ENCODE data around the gene HMMR.
"Not testable (repeated sequence)": the region's sequence is repeated elsewhere in the genome, so short reads cannot be mapped to it uniquely, and the experiment has no call there.

Gene HMMR

GRCh38 chr5:163508753-163509152 lies 48.3 kb downstream of the HMMR start:
- Mint-ChIP-seq H3K4me1 (ENCODE audit: low read depth) (peaks cover 65% of the 10 kb centered on the region), H3K36me3 (ENCODE audit: low read depth) (peaks cover 28% of the 10 kb centered on the region), H3K9me3 (no peaks in the 10 kb centered on the region), H3K27ac (peak overlapping the region; percentile 98), H3K4me3 (peak overlapping the region; percentile 98), H3K27me3 (no peaks in the 10 kb centered on the region)

GRCh38 chr5:163509291-163509951 lies 49.0 kb downstream of the HMMR start:
- H3K27ac Mint-ChIP-seq: peak overlapping the region; percentile 98
- H3K9me3 Mint-ChIP-seq: no peaks in the 10 kb centered on the region
- H3K36me3 Mint-ChIP-seq (ENCODE audit: low read depth): peaks cover 30% of the 10 kb centered on the region
- H3K4me1 Mint-ChIP-seq (ENCODE audit: low read depth): peaks cover 64% of the 10 kb centered on the region
- no peaks in the 10 kb centered on the region for H3K27me3 Mint-ChIP-seq
- H3K4me3 Mint-ChIP-seq: peak overlapping the region; percentile 98

GRCh38 chr5:163512526-163512925 lies 52.1 kb downstream of the HMMR start:
- Mint-ChIP-seq H3K4me3 (no peak overlapping the region), H3K4me1 (ENCODE audit: low read depth) (peaks cover 61% of the 10 kb centered on the region), H3K27ac (peak overlapping the region; percentile 61), H3K36me3 (ENCODE audit: low read depth) (peaks cover 47% of the 10 kb centered on the region), H3K9me3 (no peaks in the 10 kb centered on the region), H3K27me3 (no peaks in the 10 kb centered on the region)

- Mint-ChIP-seq H3K27ac (no peak overlapping the region), H3K27me3 (no peaks in the 10 kb centered on the region), H3K36me3 (ENCODE audit: low read depth) (peaks cover 27% of the 10 kb centered on the region), H3K9me3 (peaks cover 8% of the 10 kb centered on the region), H3K4me3 (no peak overlapping the region), H3K4me1 (ENCODE audit: low read depth) (peaks cover 11% of the 10 kb centered on the region)
Measured at GRCh38 chr5:163525096-163525495, 64.7 kb downstream of the HMMR start.

- peaks cover 7% of the 10 kb centered on the region for H3K27me3 Mint-ChIP-seq
- H3K36me3 Mint-ChIP-seq (ENCODE audit: low read depth): peaks cover 6% of the 10 kb centered on the region
- no peak overlapping the region for H3K27ac Mint-ChIP-seq
- peaks cover 9% of the 10 kb centered on the region for H3K4me1 Mint-ChIP-seq (ENCODE audit: low read depth)
- peaks cover 8% of the 10 kb centered on the region for H3K9me3 Mint-ChIP-seq
- no peak overlapping the region for H3K4me3 Mint-ChIP-seq
Measured at GRCh38 chr5:163529698-163530097, 69.3 kb downstream of the HMMR start.

GRCh38 chr5:163531272-163531671 lies 70.8 kb downstream of the HMMR start:
- Mint-ChIP-seq H3K27me3 (peaks cover 11% of the 10 kb centered on the region), H3K36me3 (ENCODE audit: low read depth) (no peaks in the 10 kb centered on the region), H3K9me3 (no peaks in the 10 kb centered on the region), H3K27ac (no peak overlapping the region), H3K4me3 (no peak overlapping the region), H3K4me1 (ENCODE audit: low read depth) (peaks cover 4% of the 10 kb centered on the region)

GRCh38 chr5:163532171-163533084 lies 72.0 kb downstream of the HMMR start:
- no peak overlapping the region for H3K27ac Mint-ChIP-seq
- no peaks in the 10 kb centered on the region for H3K9me3 Mint-ChIP-seq
- no peak overlapping the region for H3K4me3 Mint-ChIP-seq
- peaks cover 4% of the 10 kb centered on the region for H3K4me1 Mint-ChIP-seq (ENCODE audit: low read depth)
- no peaks in the 10 kb centered on the region for H3K36me3 Mint-ChIP-seq (ENCODE audit: low read depth)
- peaks cover 11% of the 10 kb centered on the region for H3K27me3 Mint-ChIP-seq

- no peaks in the 10 kb centered on the region for H3K36me3 Mint-ChIP-seq (ENCODE audit: low read depth)
Measured at GRCh38 chr5:163533223-163533622, 72.8 kb downstream of the HMMR start.

GRCh38 chr5:163534492-163535094 lies 74.2 kb downstream of the HMMR start:
- H3K36me3 Mint-ChIP-seq (ENCODE audit: low read depth): no peaks in the 10 kb centered on the region
- no peak overlapping the region for H3K4me3 Mint-ChIP-seq
- H3K27me3 Mint-ChIP-seq: peaks cover 16% of the 10 kb centered on the region
- no peak overlapping the region for H3K27ac Mint-ChIP-seq
- H3K4me1 Mint-ChIP-seq (ENCODE audit: low read depth): peaks cover 4% of the 10 kb centered on the region
- H3K9me3 Mint-ChIP-seq: no peaks in the 10 kb centered on the region

More at GRCh38 chr5:163533223-163533622, 72.8 kb downstream of the HMMR start:
- H3K27me3 Mint-ChIP-seq: peaks cover 11% of the 10 kb centered on the region
- no peak overlapping the region for H3K4me3 Mint-ChIP-seq
- peaks cover 4% of the 10 kb centered on the region for H3K4me1 Mint-ChIP-seq (ENCODE audit: low read depth)
- H3K27ac Mint-ChIP-seq: no peak overlapping the region
- no peaks in the 10 kb centered on the region for H3K9me3 Mint-ChIP-seq

GRCh38 chr5:163535290-163535689 lies 74.9 kb downstream of the HMMR start:
- Mint-ChIP-seq H3K9me3 (no peaks in the 10 kb centered on the region), H3K4me3 (no peak overlapping the region), H3K4me1 (ENCODE audit: low read depth) (peaks cover 4% of the 10 kb centered on the region), H3K27me3 (peaks cover 16% of the 10 kb centered on the region), H3K27ac (no peak overlapping the region), H3K36me3 (ENCODE audit: low read depth) (no peaks in the 10 kb centered on the region)

- not testable (repeated sequence) for H3K4me1 Mint-ChIP-seq (ENCODE audit: low read depth); H3K4me3 Mint-ChIP-seq; H3K9me3 Mint-ChIP-seq; H3K36me3 Mint-ChIP-seq (ENCODE audit: low read depth); H3K27ac Mint-ChIP-seq
- peaks cover 19% of the 10 kb centered on the region for H3K27me3 Mint-ChIP-seq
Measured at GRCh38 chr5:163536442-163536841, 76.0 kb downstream of the HMMR start.

- H3K4me3 Mint-ChIP-seq: no peak overlapping the region
- H3K4me1 Mint-ChIP-seq (ENCODE audit: low read depth): no peaks in the 10 kb centered on the region
- no peak overlapping the region for H3K27ac Mint-ChIP-seq
- H3K36me3 Mint-ChIP-seq (ENCODE audit: low read depth): no peaks in the 10 kb centered on the region
- H3K27me3 Mint-ChIP-seq: peaks cover 11% of the 10 kb centered on the region
- no peaks in the 10 kb centered on the region for H3K9me3 Mint-ChIP-seq
Measured at GRCh38 chr5:163540696-163541095, 80.3 kb downstream of the HMMR start.
